K562 (cell line): ENCODE results near the gene ARHGAP26. TPM values are rescaled to one million over a fixed set of nuclear protein-coding genes. Genes with fewer than 3 reads are reported as not detected.

Experiments
- IRF9 ChIP-seq: fragments of 450-650 bp; IDR thresholded peaks from 2 replicates; pipeline ENCODE4 v1.6.1; 2016; ENCODE audit warnings: missing biosample characterization, missing genetic modification characterization
- JUN ChIP-seq, 2 experiments: sonication (generic) in 1 of 2; formaldehyde crosslinking in 1 of 2; IDR thresholded peaks; 2 replicates each; pipeline versions ENCODE4 v1.6.1 to v1.8.0; 2012 to 2022; ENCODE audit warnings: borderline replicate concordance in 2 of 2, mild to moderate bottlenecking in 2 of 2, improper control_type of control experiment in 1 of 2, low read depth in 1 of 2, low read length in 1 of 2, missing genetic modification reagents in 1 of 2
- SETDB1 ChIP-seq: IDR thresholded peaks from one replicate; pipeline ENCODE4 v1.6.1; 2012; ENCODE audit warnings: low read length, control low read depth, inconsistent platforms
- TCF15 ChIP-seq: fragments of 250-450 bp; sonication (Bioruptor Pico); IDR thresholded peaks from 2 replicates; pipeline ENCODE4 v1.8.0; 2022; ENCODE audit warnings: moderate library complexity, mild to moderate bottlenecking, inconsistent platforms
- ZNF23 ChIP-seq: fragments of 250-450 bp; sonication (Bioruptor Pico); IDR thresholded peaks from 2 replicates; pipeline ENCODE4 v1.4.0; 2020; ENCODE audit warnings: mild to moderate bottlenecking
- polyA plus RNA-seq, 8 experiments: library from polyadenylated mRNA; depleted of rRNA in 4 of 8; stranded (reverse) in 5 of 8; unstranded in 3 of 8; fragments of >200 nt; fragmentation: Nextera tagmentation in 2 of 8; fragmentation: Illumina TruSeq in 1 of 8; extraction: Ambion mirVana in 2 of 8; extraction: Trizol in 1 of 8; gene quantifications; 2 replicates each; pipeline versions ENCODE4 v1.2.1 to v1.2.3, GENCODE V29; 2011 to 2014; ENCODE audit warnings: inconsistent platforms in 1 of 8, missing spikeins in 1 of 8
- total RNA-seq, 7 experiments: library from RNA; depleted of rRNA in 6 of 7; stranded (reverse); fragments of >200 nt in 6 of 7; fragmentation: Illumina TruSeq in 2 of 7; extraction: Trizol in 2 of 7; gene quantifications; 2 replicates each; pipeline versions ENCODE4 v1.2.1 to v1.2.3, GENCODE V29; 2011 to 2021; ENCODE audit warnings: low replicate concordance in 1 of 7
- TF ChIP-seq, protein P1 (sequence below): fragments of 250-450 bp; sonication (Bioruptor Pico); IDR thresholded peaks from 2 replicates; pipeline ENCODE4 v1.5.0; 2021; ENCODE audit warnings: mild to moderate bottlenecking, moderate library complexity

Gene ARHGAP26
- total and polyA plus RNA-seq, 9 of the 15 experiments (the other 6 are each of a cell fraction or from before 2014, with no cell fraction given): 0.13 to 1.1 (median 0.55) TPM

- TF ChIP-seq IRF9 (tag) (no peak), ZNF23 (CRISPR knock-in tag) (no peak), SETDB1 (no peak), JUN (IDR thresholded peaks at IDR 0.05; ENCODE audit: borderline replicate concordance, low read depth, low read length) (no peak), JUN (CRISPR knock-in tag; IDR thresholded peaks at IDR 0.05; ENCODE audit: borderline replicate concordance) (no peak), TCF15 (CRISPR knock-in tag) (no peak)
- TF ChIP-seq, protein P1, sequence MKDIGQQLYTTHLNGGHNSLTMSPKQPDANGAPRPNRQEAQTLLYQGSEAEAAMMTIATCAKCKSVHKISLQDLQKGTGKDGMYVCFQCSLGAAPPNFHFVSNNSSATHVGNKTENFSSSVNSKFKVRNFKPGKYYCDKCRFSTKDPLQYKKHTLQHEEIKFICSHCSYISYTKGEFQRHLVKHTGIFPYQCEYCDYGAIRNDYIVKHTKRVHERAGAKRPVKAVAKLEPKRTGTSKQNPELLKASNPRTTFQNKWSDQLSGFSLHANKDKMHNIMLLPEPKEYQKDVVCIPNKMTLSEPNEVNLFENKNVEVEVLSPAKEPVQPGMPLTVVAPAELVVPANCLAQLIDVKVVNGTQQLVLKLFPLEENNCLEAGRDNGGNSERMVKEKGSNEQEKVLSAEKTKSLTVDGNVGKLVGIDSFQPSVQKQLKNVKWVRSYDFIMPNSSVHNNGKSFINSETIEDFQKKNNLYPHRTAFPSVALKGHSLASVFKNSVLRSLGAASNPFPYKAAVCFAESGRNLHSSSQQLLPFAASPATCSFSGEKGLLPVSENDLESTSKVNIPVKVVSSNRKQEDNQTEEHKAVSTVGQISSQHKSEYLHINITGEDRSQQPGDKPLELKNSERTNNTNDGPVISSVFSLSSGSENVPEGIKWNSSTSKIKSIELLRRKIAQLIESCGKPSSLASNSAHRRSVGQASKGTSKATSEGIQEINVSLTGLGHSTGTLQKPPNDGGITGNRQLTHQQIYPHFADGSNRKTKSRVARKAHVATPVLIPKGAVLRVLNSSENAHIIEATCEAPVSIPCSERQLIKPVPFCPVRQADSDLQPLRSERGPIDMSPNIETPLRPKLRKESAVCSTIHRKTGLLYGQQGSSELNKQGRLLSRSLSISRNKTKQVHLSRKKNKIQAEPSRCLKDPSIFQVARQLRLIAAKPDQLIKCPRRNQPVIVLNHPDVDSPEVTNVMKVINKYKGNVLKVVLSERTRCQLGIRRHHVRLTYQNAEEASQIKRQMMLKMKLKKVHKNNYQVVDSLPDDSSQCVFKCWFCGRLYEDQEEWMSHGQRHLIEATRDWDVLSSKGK (CRISPR knock-in tag): no peak
Measured at GRCh38 chr5:142884029-142884428, 113.9 kb downstream of the ARHGAP26 start (continued).
